Type B pancreatic cell (in vitro differentiated cells): ENCODE data around the gene PARVB. TPM values are rescaled to one million over a fixed set of nuclear protein-coding genes. Genes with fewer than 3 reads are reported as not detected.
A peak's percentile ranks its signal among the peaks of the same experiment; 100 is the strongest.

Experiments
- DNase-seq: peaks from one replicate; pipeline ENCODE4 v3.0.0; 2021; ENCODE audit warnings: mixed read lengths; ENCODE audit not compliant: unreplicated experiment; ENCODE audit errors: extremely low spot score
- H3K27ac Mint-ChIP-seq: 2 replicates; pipeline ENCODE4 v1.8.0; 2021; ENCODE audit warnings: mild to moderate bottlenecking, mixed read lengths
- H3K27me3 Mint-ChIP-seq: 2 replicates; pipeline ENCODE4 v1.8.0; 2021; ENCODE audit warnings: mixed read lengths
- H3K36me3 Mint-ChIP-seq: 2 replicates; pipeline ENCODE4 v1.8.0; 2021; ENCODE audit warnings: mixed read lengths
- H3K4me1 Mint-ChIP-seq: one replicate; pipeline ENCODE4 v1.8.0; 2021; ENCODE audit warnings: mixed read lengths; ENCODE audit not compliant: unreplicated experiment
- H3K4me3 Mint-ChIP-seq: 2 replicates; pipeline ENCODE4 v1.8.0; 2021; ENCODE audit warnings: mild to moderate bottlenecking, mixed read lengths
- H3K9me3 Mint-ChIP-seq: 2 replicates; pipeline ENCODE4 v1.8.0; 2021; ENCODE audit warnings: mixed read lengths
- total RNA-seq: library from RNA; stranded (reverse); gene quantifications from 2 replicates; pipeline ENCODE4 v1.2.1, GENCODE V29; 2021; ENCODE audit warnings: low replicate concordance
- TF ChIP-seq, protein P1 (sequence below): fragments of 200-600 bp; sonication (generic); conservative IDR thresholded peaks from 2 replicates; pipeline ENCODE4 v1.5.0; 2021; ENCODE audit warnings: antibody characterized with exemption, mild to moderate bottlenecking

PARVB gene
- total RNA-seq, 1 donor from 2014 or later = 15.9 TPM

DNA sequence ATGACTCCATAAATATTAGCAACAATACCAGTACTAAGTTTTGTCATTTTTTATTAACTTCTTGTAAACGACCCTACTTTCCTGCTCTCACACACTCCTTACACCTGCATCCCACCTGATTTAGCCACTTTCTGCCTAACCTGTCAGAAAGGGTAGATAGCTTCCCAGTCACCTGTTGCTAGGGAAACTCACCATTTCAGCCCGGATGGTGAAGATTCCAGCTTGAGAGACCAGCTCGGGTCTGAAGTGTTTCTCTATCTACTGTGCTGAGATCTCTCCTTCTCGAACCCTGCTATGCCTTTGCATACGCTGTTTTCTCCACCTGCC is 156.6 kb downstream of the PARVB start, which contains the start of gene PARVG:
Gene PARVG, plus strand, starts transcription at position 220 of the 327 bp plus-strand sequence. CDS start 2,405 bp downstream, outside the sequence.
- Mint-ChIP-seq H3K9me3 (no peaks in the 10 kb centered on the region), H3K27me3 (peaks cover 22% of the 10 kb centered on the region), H3K4me1 (peaks cover 12% of the 10 kb centered on the region), H3K36me3 (peaks cover 3% of the 10 kb centered on the region), H3K27ac (no peak within 1 kb of the TSS), H3K4me3 (peak within 1 kb of the TSS; percentile 7)
- DNase-seq = no peak
- TF ChIP-seq, protein P1, sequence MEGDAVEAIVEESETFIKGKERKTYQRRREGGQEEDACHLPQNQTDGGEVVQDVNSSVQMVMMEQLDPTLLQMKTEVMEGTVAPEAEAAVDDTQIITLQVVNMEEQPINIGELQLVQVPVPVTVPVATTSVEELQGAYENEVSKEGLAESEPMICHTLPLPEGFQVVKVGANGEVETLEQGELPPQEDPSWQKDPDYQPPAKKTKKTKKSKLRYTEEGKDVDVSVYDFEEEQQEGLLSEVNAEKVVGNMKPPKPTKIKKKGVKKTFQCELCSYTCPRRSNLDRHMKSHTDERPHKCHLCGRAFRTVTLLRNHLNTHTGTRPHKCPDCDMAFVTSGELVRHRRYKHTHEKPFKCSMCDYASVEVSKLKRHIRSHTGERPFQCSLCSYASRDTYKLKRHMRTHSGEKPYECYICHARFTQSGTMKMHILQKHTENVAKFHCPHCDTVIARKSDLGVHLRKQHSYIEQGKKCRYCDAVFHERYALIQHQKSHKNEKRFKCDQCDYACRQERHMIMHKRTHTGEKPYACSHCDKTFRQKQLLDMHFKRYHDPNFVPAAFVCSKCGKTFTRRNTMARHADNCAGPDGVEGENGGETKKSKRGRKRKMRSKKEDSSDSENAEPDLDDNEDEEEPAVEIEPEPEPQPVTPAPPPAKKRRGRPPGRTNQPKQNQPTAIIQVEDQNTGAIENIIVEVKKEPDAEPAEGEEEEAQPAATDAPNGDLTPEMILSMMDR = no peak

DNA sequence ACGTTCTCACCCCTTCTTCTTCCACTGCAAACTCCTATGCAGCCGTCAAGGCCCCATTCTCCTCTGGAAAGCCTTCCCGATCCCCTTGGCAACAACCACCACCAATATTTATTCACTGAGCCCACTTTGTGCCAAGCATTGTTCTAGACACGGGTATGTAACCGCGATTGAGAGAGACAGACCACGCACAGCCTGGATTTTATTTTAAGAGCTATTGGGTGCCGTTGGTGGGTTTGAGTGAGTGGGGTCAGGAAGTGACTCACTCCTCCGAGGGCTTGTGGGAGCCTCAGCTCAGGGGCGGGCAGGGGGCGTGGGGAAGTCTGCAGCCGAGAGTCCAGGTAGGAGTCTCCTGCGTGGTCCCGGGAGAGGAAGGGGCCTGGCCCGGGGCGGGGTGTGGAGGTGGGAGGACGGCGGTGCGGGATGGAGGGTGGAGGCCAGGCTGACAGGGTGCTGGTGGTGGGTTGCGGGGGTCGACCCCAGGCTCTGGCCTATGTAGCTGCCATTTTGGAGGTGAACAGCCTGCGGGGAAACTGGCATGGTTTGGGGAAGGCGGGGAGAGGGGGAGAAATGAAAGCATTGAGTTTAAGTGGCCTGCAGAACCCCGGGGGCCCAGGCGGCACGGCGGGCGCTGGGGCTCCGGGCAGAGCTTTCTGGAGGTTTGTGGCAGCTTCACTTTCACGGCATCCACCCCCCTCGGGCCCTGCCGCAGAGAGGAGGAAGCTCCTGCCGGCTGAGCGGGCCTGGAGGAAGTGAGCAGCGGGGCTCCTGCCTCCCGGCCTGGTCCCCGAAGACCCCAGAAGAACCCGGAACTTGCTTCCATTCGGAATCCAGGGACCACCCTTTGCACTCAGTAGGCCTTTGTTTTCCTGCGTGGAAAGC is 157.2 kb downstream of the PARVB start:
- no peak for DNase-seq
- peaks cover 3% of the 10 kb centered on the region for H3K36me3 Mint-ChIP-seq
- peaks cover 22% of the 10 kb centered on the region for H3K27me3 Mint-ChIP-seq
- TF ChIP-seq, protein P1 = no peak
- H3K4me3 Mint-ChIP-seq = peak overlapping the region; percentile 7
- no peak overlapping the region for H3K27ac Mint-ChIP-seq
- H3K4me1 Mint-ChIP-seq = peaks cover 12% of the 10 kb centered on the region
- no peaks in the 10 kb centered on the region for H3K9me3 Mint-ChIP-seq

DNA sequence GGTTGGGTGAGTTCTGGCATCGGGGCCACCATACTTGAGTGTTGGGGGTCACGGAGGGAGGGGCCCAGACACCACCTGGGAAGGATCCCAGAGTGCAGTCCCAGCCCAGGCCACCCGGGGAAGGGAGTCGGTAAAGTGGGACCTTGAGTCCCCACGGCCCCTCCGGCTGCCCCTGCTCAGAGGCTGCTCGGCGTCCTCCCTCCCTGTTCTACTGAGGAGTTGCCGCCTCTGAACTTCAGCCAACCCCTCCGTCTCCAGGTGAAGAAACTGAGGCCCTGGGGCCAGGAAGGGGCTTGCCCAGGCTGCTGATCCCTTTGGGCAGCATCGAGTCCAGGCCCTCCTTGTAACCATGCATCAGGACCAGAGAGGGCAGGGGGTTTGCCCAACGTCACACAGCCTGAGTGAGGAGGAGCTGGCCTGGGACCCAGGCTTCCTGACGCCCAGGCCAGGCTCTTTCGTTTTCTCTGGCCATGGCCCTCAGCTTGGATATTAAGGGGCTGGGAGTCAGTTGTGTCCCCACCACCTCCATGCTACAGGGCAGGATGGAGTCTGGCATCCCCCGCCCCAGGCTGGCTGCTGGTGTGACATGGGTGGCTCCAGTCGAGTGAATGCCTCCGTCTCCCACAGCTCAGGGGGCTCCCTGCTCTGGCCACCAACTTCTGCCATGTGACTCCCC is 157.9 kb downstream of the PARVB start:
- DNase-seq = no peak
- Mint-ChIP-seq H3K4me1 (peaks cover 12% of the 10 kb centered on the region), H3K9me3 (no peaks in the 10 kb centered on the region), H3K27me3 (peaks cover 22% of the 10 kb centered on the region), H3K27ac (no peak overlapping the region), H3K36me3 (peaks cover 3% of the 10 kb centered on the region), H3K4me3 (no peak overlapping the region)
- TF ChIP-seq, protein P1 = no peak

DNA sequence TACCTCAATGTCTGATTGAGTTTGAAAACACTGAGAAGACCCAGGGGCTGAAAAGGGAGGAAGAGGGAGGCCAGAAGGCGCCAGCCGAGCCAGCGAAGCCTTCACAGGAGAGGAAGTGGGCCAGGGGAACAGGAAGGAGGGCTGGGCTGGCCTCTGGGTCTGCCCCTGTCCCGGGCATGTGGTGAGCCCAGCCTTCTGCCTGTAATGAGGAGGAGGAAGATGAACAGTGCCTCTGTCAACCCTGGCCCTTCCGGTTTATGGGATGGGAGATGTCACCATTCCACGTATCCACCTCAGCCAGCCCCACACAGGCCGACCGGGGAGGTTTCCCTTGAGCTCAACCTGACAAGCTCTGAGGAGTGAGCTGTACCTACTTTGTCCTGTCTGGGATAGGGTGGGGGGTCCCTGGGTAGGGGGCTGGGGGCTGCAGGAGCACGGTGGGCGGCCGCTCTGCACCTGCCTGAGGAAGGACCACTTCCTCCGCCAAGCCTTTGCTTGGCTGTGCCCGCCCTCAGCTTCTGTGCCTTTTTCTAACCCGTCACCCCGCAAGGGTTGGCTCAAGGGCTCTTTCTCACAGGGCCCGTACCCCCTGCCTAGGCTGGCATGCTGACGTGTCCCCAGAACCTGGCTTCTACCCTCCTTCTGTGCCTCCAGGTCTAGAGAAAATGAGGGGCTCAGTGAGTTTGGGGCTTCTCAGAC is 158.6 kb downstream of the PARVB start:
- TF ChIP-seq, protein P1 = no peak
- no peaks in the 10 kb centered on the region for H3K9me3 Mint-ChIP-seq
- H3K4me1 Mint-ChIP-seq = peaks cover 12% of the 10 kb centered on the region
- no peak overlapping the region for H3K27ac Mint-ChIP-seq
- H3K36me3 Mint-ChIP-seq = no peaks in the 10 kb centered on the region
- H3K4me3 Mint-ChIP-seq = no peak overlapping the region
- peaks cover 17% of the 10 kb centered on the region for H3K27me3 Mint-ChIP-seq
- no peak for DNase-seq

DNA sequence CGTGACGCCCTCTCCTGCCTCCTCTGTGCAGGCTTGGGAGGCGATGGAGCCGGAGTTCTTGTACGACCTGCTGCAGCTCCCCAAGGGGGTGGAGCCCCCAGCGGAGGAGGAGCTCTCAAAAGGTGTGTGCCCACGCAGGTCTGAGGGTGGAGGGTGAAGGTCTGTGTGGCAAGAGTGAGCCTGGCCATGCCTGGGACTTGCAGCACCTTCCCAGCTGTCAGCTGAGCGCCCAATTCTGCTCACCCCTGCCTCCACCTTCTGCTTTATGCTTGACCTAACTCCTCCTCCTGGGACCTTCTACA is 159.1 kb downstream of the PARVB start:
- no peak overlapping the region for H3K27ac Mint-ChIP-seq
- H3K36me3 Mint-ChIP-seq = no peaks in the 10 kb centered on the region
- peaks cover 17% of the 10 kb centered on the region for H3K27me3 Mint-ChIP-seq
- H3K4me1 Mint-ChIP-seq = peaks cover 12% of the 10 kb centered on the region
- no peak for DNase-seq
- no peaks in the 10 kb centered on the region for H3K9me3 Mint-ChIP-seq
- TF ChIP-seq, protein P1 = no peak
- H3K4me3 Mint-ChIP-seq = no peak overlapping the region
